HK-2 (cell line): ENCODE results near the gene FNBP1L.

Experiments used
- DNase-seq: peaks from one replicate; pipeline ENCODE4 v3.0.0-alpha.2; 2018; ENCODE audit not compliant: unreplicated experiment

Gene FNBP1L

GRCh38 chr1:93592551-93592949 is 144.6 kb downstream of the FNBP1L start:
- DNase-seq, result no peak

- DNase-seq, result no peak
Measured at GRCh38 chr1:93593854-93594602, 146.1 kb downstream of the FNBP1L start.

GRCh38 chr1:93594603-93594880 is 146.6 kb downstream of the FNBP1L start:
- no peak for DNase-seq

GRCh38 chr1:93595266-93595665 is 147.3 kb downstream of the FNBP1L start:
- DNase-seq, result no peak

GRCh38 chr1:93595743-93596142 is 147.8 kb downstream of the FNBP1L start:
- no peak for DNase-seq

GRCh38 chr1:93596329-93597089 is 148.6 kb downstream of the FNBP1L start:
- no peak for DNase-seq

- no peak for DNase-seq
Measured at GRCh38 chr1:93597709-93598108, 149.8 kb downstream of the FNBP1L start.

GRCh38 chr1:93598396-93598795 is 150.5 kb downstream of the FNBP1L start:
- DNase-seq, result no peak

- DNase-seq, result no peak
Measured at GRCh38 chr1:93598861-93599439, 151.0 kb downstream of the FNBP1L start.

- no peak for DNase-seq
Measured at GRCh38 chr1:93599479-93599878, 151.6 kb downstream of the FNBP1L start.

- DNase-seq, result no peak
Measured at GRCh38 chr1:93600663-93601062, 152.7 kb downstream of the FNBP1L start.

- DNase-seq, result no peak
Measured at GRCh38 chr1:93601686-93602085, 153.8 kb downstream of the FNBP1L start.

GRCh38 chr1:93602101-93602500 is 154.2 kb downstream of the FNBP1L start:
- DNase-seq, result no peak

GRCh38 chr1:93603106-93603505 is 155.2 kb downstream of the FNBP1L start:
- no peak for DNase-seq

- no peak for DNase-seq
Measured at GRCh38 chr1:93603601-93604000, 155.7 kb downstream of the FNBP1L start.
